H9 (cell line): ENCODE data around the gene CSF1. TPM values are rescaled to one million over a fixed set of nuclear protein-coding genes. Genes with fewer than 3 reads are reported as not detected.

Source experiments
- DNase-seq: peaks from one replicate; pipeline ENCODE4 v3.0.0-alpha.2; 2017
- H2AFZ ChIP-seq: one replicate; pipeline ENCODE4 v1.6.1; 2013; ENCODE audit warnings: mild to moderate bottlenecking, low read length, control low read depth, moderate library complexity
- H2AK5ac ChIP-seq: 2 replicates; pipeline ENCODE4 v1.6.1; 2013; ENCODE audit warnings: low read length, control low read depth, mixed read lengths; ENCODE audit not compliant: insufficient read length
- H2BK120ac ChIP-seq: one replicate; pipeline ENCODE4 v1.6.1; 2013; ENCODE audit warnings: low read depth, mild to moderate bottlenecking, low read length, control low read depth, inconsistent platforms; ENCODE audit not compliant: poor library complexity, severe bottlenecking
- H2BK12ac ChIP-seq: 2 replicates; pipeline ENCODE4 v1.6.1; 2013; ENCODE audit warnings: low read length, control low read depth, mixed read lengths, low read depth; ENCODE audit not compliant: insufficient read length
- H2BK15ac ChIP-seq: 2 replicates; pipeline ENCODE4 v1.6.1; 2013; ENCODE audit warnings: low read depth, low read length, control low read depth
- H2BK20ac ChIP-seq: one replicate; pipeline ENCODE4 v1.6.1; 2013; ENCODE audit warnings: low read depth, mild to moderate bottlenecking, low read length, control low read depth, inconsistent platforms; ENCODE audit not compliant: poor library complexity, severe bottlenecking
- H2BK5ac ChIP-seq: 2 replicates; pipeline ENCODE4 v1.6.1; 2013; ENCODE audit warnings: low read length, control low read depth, mixed read lengths; ENCODE audit not compliant: insufficient read length
- H3K14ac ChIP-seq: 2 replicates; pipeline ENCODE4 v1.6.1; 2013; ENCODE audit warnings: low read length, control low read depth; ENCODE audit not compliant: insufficient read depth
- H3K18ac ChIP-seq: 2 replicates; pipeline ENCODE4 v1.6.1; 2013; ENCODE audit warnings: low read depth, mild to moderate bottlenecking, mixed read lengths, low read length, control low read depth; ENCODE audit not compliant: insufficient read length
- H3K23ac ChIP-seq: 2 replicates; pipeline ENCODE4 v1.6.1; 2013; ENCODE audit warnings: low read length, control low read depth, mixed read lengths, low read depth; ENCODE audit not compliant: insufficient read length
- H3K23me2 ChIP-seq: 2 replicates; pipeline ENCODE4 v1.6.1; 2013; ENCODE audit warnings: low read depth, mild to moderate bottlenecking, mixed read lengths, low read length, control low read depth; ENCODE audit not compliant: insufficient read length, poor library complexity, severe bottlenecking
- H3K27ac ChIP-seq: 2 replicates; pipeline ENCODE4 v1.5.1; 2013; ENCODE audit warnings: low read length, control low read depth, mixed read lengths, low read depth; ENCODE audit not compliant: insufficient read length
- H3K27me3 ChIP-seq: 2 replicates; pipeline ENCODE4 v1.6.1; 2013; ENCODE audit warnings: low read length, control low read depth, inconsistent platforms; ENCODE audit not compliant: insufficient read depth
- H3K4ac ChIP-seq: 2 replicates; pipeline ENCODE4 v1.6.1; 2013; ENCODE audit warnings: low read depth, mild to moderate bottlenecking, control low read depth, inconsistent platforms, low read length, moderate library complexity
- H3K4me1 ChIP-seq: 2 replicates; pipeline ENCODE4 v1.6.1; 2013; ENCODE audit warnings: low read length, control low read depth, inconsistent platforms; ENCODE audit not compliant: insufficient read depth
- H3K4me2 ChIP-seq: 2 replicates; pipeline ENCODE4 v1.6.1; 2013; ENCODE audit warnings: low read length, control low read depth, mixed read lengths; ENCODE audit not compliant: insufficient read length, insufficient read depth
- H3K56ac ChIP-seq: 2 replicates; pipeline ENCODE4 v1.6.1; 2013; ENCODE audit warnings: low read depth, mild to moderate bottlenecking, mixed read lengths, low read length, control low read depth; ENCODE audit not compliant: insufficient read length
- H3K79me1 ChIP-seq: 2 replicates; pipeline ENCODE4 v1.6.1; 2013; ENCODE audit warnings: low read depth, mild to moderate bottlenecking, moderate library complexity, low read length, control low read depth, inconsistent platforms; ENCODE audit not compliant: insufficient read depth, poor library complexity, severe bottlenecking
- H3K79me2 ChIP-seq: 2 replicates; pipeline ENCODE4 v1.6.1; 2013; ENCODE audit warnings: low read length, control low read depth, inconsistent platforms; ENCODE audit not compliant: insufficient read depth
- H3K9ac ChIP-seq: 2 replicates; pipeline ENCODE4 v1.6.1; 2013; ENCODE audit warnings: low read length, control low read depth, mixed read lengths; ENCODE audit not compliant: insufficient read length; ENCODE audit errors: extremely low read depth
- H3K9me3 ChIP-seq: one replicate; pipeline ENCODE4 v1.6.1; 2013; ENCODE audit warnings: low read depth, low read length, inconsistent platforms; ENCODE audit not compliant: control insufficient read depth
- H3T11ph ChIP-seq: one replicate; pipeline ENCODE4 v1.6.1; 2013; ENCODE audit warnings: mild to moderate bottlenecking, low read length, control low read depth, inconsistent platforms
- H4K20me1 ChIP-seq: one replicate; pipeline ENCODE4 v1.6.1; 2013; ENCODE audit not compliant: control insufficient read depth, insufficient read length, insufficient read depth
- H4K5ac ChIP-seq: 2 replicates; pipeline ENCODE4 v1.6.1; 2013; ENCODE audit warnings: low read depth, mild to moderate bottlenecking, mixed read lengths, low read length, control low read depth; ENCODE audit not compliant: insufficient read length
- H4K8ac ChIP-seq: replicated peaks from 2 replicates; pipeline ENCODE4 v1.6.1; 2013; ENCODE audit warnings: low read length, control low read depth, mixed read lengths, low read depth; ENCODE audit not compliant: insufficient read length
- H4K91ac ChIP-seq: 2 replicates; pipeline ENCODE4 v1.6.1; 2013; ENCODE audit warnings: low read depth, mild to moderate bottlenecking, moderate library complexity, mixed read lengths, low read length, control low read depth; ENCODE audit not compliant: insufficient read length
- H3K27ac Mint-ChIP-seq, 3 experiments: 2 replicates in 2 of 3; 3 replicates in 1 of 3; pipeline ENCODE4 v1.8.0; 2020 to 2021; ENCODE audit warnings: mixed read lengths in 3 of 3, mild to moderate bottlenecking in 1 of 3, moderate library complexity in 1 of 3
- H3K27me3 Mint-ChIP-seq: 2 replicates; pipeline ENCODE4 v1.8.0; 2021; ENCODE audit warnings: low read depth, mild to moderate bottlenecking, moderate library complexity, mixed read lengths
- H3K36me3 Mint-ChIP-seq, 3 experiments: 2 replicates in 2 of 3; 3 replicates in 1 of 3; pipeline ENCODE4 v1.8.0; 2020 to 2021; ENCODE audit warnings: low read depth in 3 of 3, mixed read lengths in 3 of 3; ENCODE audit not compliant: insufficient read depth in 1 of 3
- H3K4me1 Mint-ChIP-seq, 2 experiments: 2 replicates each; pipeline ENCODE4 v1.8.0; 2020; ENCODE audit warnings: mixed read lengths in 2 of 2
- H3K4me3 Mint-ChIP-seq, 2 experiments: 2 replicates in 1 of 2; 3 replicates in 1 of 2; pipeline ENCODE4 v1.8.0; 2020 to 2021; ENCODE audit warnings: mild to moderate bottlenecking in 2 of 2, mixed read lengths in 2 of 2, moderate library complexity in 1 of 2
- H3K9me3 Mint-ChIP-seq, 2 experiments: 2 replicates in 1 of 2; 3 replicates in 1 of 2; pipeline ENCODE4 v1.8.0; 2020; ENCODE audit warnings: mild to moderate bottlenecking in 2 of 2, mixed read lengths in 2 of 2, moderate library complexity in 1 of 2
- CTCF ChIP-seq: fragments of 200-600 bp; sonication (generic); conservative IDR thresholded peaks from 3 replicates; pipeline ENCODE4 v1.8.0; 2021; ENCODE audit warnings: antibody characterized with exemption, mild to moderate bottlenecking
- whole genome bisulfite sequencing: extraction: QIAGEN DNeasy Blood & Tissue Kit; methylation state at CpG from one replicate; pipeline ENCODE4 v1.1.7; 2013; ENCODE audit warnings: missing lambda C conversion rate, low lambda C conversion rate, mixed read lengths; ENCODE audit not compliant: insufficient read length; ENCODE audit errors: extremely low coverage; 5-methylcytosine and 5-hydroxymethylcytosine counted together
- total RNA-seq: library from RNA; stranded (reverse); gene quantifications from 2 replicates; pipeline ENCODE4 v1.2.1, GENCODE V29; 2021

Gene CSF1
- total RNA-seq, 1 experiment from 2014 or later, result 2.3 TPM

- H3K4me2 ChIP-seq, result no peak overlapping the region
- H3K27ac Mint-ChIP-seq, result no peak overlapping the region
- no CpG with 5 or more reads among the region's 3 CpGs for WGBS
Measured at GRCh38 chr1:109969146-109969829, 58.6 kb downstream of the CSF1 start.

More at GRCh38 chr1:109969146-109969829, 58.6 kb downstream of the CSF1 start:
- H2BK5ac ChIP-seq, result no peak overlapping the region
- no peak overlapping the region for H3K56ac ChIP-seq
- no peak overlapping the region for H2AFZ ChIP-seq
- Mint-ChIP-seq H3K36me3 (peaks cover 0 to 5% (median 0%) of the 10 kb centered on the region in 3 experiments; a peak in 1 of 7 replicates), H3K4me3 (no peak overlapping the region), H3K4me1 (no peaks in the 10 kb centered on the region), H3K9me3 (peaks cover 0 to 5% of the 10 kb centered on the region in 2 experiments; a peak in 2 of 5 replicates), H3K27me3 (peaks cover 20% of the 10 kb centered on the region)
- H3K27me3 ChIP-seq, result no peaks in the 10 kb centered on the region
- H3T11ph ChIP-seq, result no peak overlapping the region
- TF ChIP-seq CTCF, result no peak
- no peak overlapping the region for H2BK12ac ChIP-seq
- no peak overlapping the region for H4K8ac ChIP-seq
- H3K79me1 ChIP-seq, result no peaks in the 10 kb centered on the region
- H3K9ac ChIP-seq, result no peak overlapping the region
- H4K5ac ChIP-seq, result no peak overlapping the region
- no peaks in the 10 kb centered on the region for H3K23me2 ChIP-seq
- no peaks in the 10 kb centered on the region for H3K79me2 ChIP-seq
- no peak overlapping the region for H2AK5ac ChIP-seq
- no peak overlapping the region for H3K14ac ChIP-seq
- no peak overlapping the region for H3K4ac ChIP-seq
- H3K27ac ChIP-seq, result no peak overlapping the region
- no peak overlapping the region for H4K91ac ChIP-seq
- H4K20me1 ChIP-seq, result no peaks in the 10 kb centered on the region
- H2BK15ac ChIP-seq, result no peak overlapping the region
- H3K9me3 ChIP-seq, result no peaks in the 10 kb centered on the region
- no peak overlapping the region for H3K18ac ChIP-seq
- H2BK120ac ChIP-seq, result no peak overlapping the region
- H2BK20ac ChIP-seq, result no peak overlapping the region
- H3K4me1 ChIP-seq, result no peaks in the 10 kb centered on the region
- no peak for DNase-seq
- H3K23ac ChIP-seq, result no peak overlapping the region
